Activated T-helper 1 cell treated with Interleukin-2 at 50 U/mL for 16 hours (primary cell): ENCODE data around the gene PRKCZ.
A peak's percentile ranks its signal among the peaks of the same experiment; 100 is the strongest.

Source experiments
- DNase-seq: peaks from one replicate; pipeline ENCODE4 v3.0.0-alpha.2; 2020; ENCODE audit warnings: low read depth

PRKCZ gene

GRCh38 chr1:2177946-2178538 lies 127.8 kb downstream of the PRKCZ start:
- DNase-seq: no peak

GRCh38 chr1:2178875-2179274 lies 128.7 kb downstream of the PRKCZ start:
- DNase-seq: no peak

GRCh38 chr1:2179283-2180013 lies 129.2 kb downstream of the PRKCZ start:
- no peak for DNase-seq

GRCh38 chr1:2180297-2181245 lies 130.4 kb downstream of the PRKCZ start:
- DNase-seq: no peak

GRCh38 chr1:2181271-2181670 lies 131.1 kb downstream of the PRKCZ start:
- DNase-seq: no peak

GRCh38 chr1:2181752-2182151 lies 131.5 kb downstream of the PRKCZ start:
- no peak for DNase-seq

- no peak for DNase-seq
Observed at GRCh38 chr1:2182376-2182775, 132.2 kb downstream of the PRKCZ start.

GRCh38 chr1:2183937-2184334 lies 133.7 kb downstream of the PRKCZ start:
- DNase-seq: no peak

GRCh38 chr1:2184531-2184930 lies 134.3 kb downstream of the PRKCZ start:
- DNase-seq: no peak

GRCh38 chr1:2184934-2185333 lies 134.7 kb downstream of the PRKCZ start:
- DNase-seq: no peak

- DNase-seq: no peak
Observed at GRCh38 chr1:2185880-2186855, 136.0 kb downstream of the PRKCZ start.

GRCh38 chr1:2186901-2187300 lies 136.7 kb downstream of the PRKCZ start:
- DNase-seq: no peak

- no peak for DNase-seq
Observed at GRCh38 chr1:2187619-2188018, 137.4 kb downstream of the PRKCZ start.

- DNase-seq: no peak
Observed at GRCh38 chr1:2188336-2188735, 138.1 kb downstream of the PRKCZ start.

GRCh38 chr1:2189459-2190425 lies 139.5 kb downstream of the PRKCZ start:
- peak; percentile 85 for DNase-seq

- DNase-seq: no peak
Observed at GRCh38 chr1:2190491-2190976, 140.3 kb downstream of the PRKCZ start.

GRCh38 chr1:2192031-2192995 lies 142.1 kb downstream of the PRKCZ start:
- no peak for DNase-seq

GRCh38 chr1:2193514-2194281 lies 143.5 kb downstream of the PRKCZ start:
- no peak for DNase-seq
